ENCODE results near the gene MPP3.

GRCh38 chr17:43845766-43846165 is 12.8 kb upstream of the MPP3 start:
- TF ChIP-seq POLR2A (IDR thresholded peaks at IDR 0.05), result no peak
- TF ChIP-seq CTCF (IDR thresholded peaks at IDR 0.05), result no peak

All from testis (tissue), 2 donors.